GM19468 (cell line): ENCODE results near the gene CELSR1.

Source experiments
- ATAC-seq: cut with Tn5 transposase; IDR thresholded peaks from one replicate; pipeline ENCODE4 v1.9.1; 2021; ENCODE audit warnings: mild to moderate bottlenecking, moderate library complexity, moderate number of reproducible peaks; ENCODE audit not compliant: unreplicated experiment; ENCODE audit errors: extremely low read depth

CELSR1 gene

GRCh38 chr22:46535876-46536536, 1.4 kb downstream of the CELSR1 start:
- no peak for ATAC-seq

DNA sequence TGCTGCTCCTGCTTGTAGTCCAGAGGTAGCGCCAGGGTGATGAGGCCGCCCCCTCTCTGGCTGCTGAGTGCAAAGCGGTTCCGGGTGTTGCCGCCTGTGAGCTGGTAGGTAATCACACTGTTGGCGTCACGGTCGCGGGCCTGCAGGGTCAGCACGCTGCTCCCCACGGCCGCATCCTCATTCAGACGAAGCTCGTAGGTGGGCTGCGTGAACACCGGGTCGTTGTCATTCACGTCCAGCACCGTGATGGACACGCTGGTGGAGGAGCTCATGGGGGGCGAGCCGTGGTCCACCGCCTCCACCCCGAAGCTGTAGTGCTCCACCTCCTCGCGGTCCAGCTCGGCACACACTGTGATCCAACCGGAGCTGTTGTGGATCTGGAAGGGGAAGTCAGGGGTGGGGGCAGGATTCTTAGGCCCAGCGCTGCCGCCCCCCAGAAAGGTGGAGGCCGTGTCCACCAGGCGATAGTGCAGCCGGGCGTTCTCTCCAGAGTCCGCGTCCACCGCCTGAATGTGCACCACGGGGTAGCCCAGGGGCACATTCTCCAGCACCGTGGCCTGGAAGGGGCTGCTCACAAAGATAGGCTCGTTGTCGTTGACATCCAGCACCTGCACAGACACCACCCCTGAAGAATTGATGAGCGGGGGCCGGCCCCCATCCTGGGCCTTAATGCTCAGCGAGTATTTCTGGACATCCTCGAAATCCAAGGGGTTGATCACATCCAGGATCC, 2.4 kb downstream of the CELSR1 start:
- no peak for ATAC-seq

GRCh38 chr22:46534177-46534776, 3.1 kb downstream of the CELSR1 start:
- ATAC-seq = no peak

GRCh38 chr22:46533070-46533833, 4.2 kb downstream of the CELSR1 start:
- ATAC-seq = no peak

DNA sequence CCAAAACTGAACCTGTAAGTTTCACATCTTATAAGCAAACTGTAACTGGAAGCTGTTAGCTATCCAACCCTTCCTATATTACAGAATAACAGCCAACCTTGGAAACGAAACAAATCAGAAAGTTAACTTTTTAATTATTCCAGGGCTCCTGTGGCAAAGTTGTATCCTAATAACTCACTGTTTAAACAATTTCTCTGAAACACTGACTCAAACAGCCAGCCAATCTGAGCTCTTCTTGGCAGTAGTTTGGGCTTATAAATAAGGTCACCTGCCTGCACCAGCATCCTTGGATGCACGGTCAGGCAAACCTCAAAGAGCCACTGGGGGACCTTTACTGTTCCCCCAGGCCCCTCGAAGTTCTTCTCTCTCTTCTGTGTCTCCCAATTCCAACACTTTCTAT, 5.0 kb downstream of the CELSR1 start:
- no peak for ATAC-seq

DNA sequence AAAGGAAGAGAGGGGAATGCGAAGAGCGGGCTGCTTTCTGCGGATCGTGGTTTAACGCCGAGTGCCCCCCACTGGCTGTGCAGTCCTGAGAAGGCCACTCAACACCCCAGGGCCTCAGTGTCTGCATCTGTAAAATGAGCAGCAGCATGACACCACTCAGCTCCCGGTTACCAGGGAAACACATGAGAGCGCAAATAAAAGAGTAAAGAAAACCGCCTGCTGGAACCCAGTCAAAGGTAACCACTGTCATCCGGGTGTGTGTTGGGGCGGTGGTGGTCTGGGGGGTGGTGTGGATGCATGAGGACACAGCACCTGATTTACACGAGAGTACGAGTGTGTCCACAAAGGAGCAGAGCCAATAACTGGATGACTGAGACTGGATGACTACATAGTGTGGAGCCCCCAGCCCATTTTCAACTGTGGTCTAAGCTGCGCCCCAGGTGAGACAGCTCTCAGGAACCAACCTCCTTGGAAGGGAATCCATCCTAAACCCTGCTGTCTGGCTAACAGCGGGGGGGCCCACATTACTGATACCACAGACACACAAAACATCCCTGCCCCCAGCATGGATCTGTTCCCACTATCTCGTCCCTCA, 5.7 kb downstream of the CELSR1 start:
- no peak for ATAC-seq

DNA sequence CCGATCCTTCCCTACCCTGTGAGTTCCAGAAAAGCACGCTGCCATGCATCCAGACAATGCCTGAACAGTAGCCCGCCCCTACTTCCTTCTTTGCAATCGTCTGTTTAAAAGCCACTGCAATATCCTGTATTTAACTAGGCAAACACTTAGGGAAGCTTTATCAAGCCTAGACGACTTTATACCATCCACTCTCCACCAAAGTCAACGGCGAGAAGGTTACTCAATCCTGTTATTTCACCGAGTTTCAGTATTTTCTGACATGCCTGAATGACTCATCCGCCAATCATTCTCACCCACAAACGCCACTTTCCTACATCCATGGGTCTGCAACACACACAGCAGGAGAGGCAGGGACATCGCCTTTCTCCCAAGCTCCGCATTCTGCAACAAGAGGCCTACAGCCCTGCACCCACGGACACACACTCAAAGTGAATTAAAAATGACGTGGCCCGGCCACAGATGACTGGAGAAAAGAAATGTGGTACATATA, 9.3 kb downstream of the CELSR1 start:
- no peak for ATAC-seq

DNA sequence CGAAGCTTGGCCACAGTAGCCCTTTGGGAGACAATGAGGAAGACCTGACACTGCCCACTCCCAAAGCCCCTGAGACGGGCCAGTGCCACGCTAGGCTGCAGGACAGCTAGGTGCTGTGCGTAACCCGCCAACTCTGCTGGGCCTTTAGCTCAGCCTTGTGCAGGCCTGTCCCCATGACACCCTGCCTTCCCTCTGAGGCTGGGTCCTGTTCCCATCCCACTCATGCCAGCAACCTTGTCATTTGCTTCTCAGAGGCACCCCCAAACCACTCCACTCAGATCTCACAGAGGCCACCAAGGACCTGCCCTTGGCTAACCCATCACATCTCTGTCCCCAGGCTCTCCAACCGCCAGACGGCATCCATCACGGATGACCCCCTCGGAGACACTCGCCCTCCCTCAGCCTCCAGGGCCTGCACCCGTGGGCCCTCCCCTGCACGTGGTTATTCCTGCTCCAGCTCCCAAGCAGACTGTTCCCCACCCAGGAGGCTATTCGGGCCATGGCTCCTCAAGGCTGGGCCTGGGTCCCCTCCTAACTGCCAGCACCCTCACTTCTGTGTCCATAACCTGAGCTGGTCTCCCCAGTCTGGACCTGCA, 11.1 kb downstream of the CELSR1 start:
- no peak for ATAC-seq

DNA sequence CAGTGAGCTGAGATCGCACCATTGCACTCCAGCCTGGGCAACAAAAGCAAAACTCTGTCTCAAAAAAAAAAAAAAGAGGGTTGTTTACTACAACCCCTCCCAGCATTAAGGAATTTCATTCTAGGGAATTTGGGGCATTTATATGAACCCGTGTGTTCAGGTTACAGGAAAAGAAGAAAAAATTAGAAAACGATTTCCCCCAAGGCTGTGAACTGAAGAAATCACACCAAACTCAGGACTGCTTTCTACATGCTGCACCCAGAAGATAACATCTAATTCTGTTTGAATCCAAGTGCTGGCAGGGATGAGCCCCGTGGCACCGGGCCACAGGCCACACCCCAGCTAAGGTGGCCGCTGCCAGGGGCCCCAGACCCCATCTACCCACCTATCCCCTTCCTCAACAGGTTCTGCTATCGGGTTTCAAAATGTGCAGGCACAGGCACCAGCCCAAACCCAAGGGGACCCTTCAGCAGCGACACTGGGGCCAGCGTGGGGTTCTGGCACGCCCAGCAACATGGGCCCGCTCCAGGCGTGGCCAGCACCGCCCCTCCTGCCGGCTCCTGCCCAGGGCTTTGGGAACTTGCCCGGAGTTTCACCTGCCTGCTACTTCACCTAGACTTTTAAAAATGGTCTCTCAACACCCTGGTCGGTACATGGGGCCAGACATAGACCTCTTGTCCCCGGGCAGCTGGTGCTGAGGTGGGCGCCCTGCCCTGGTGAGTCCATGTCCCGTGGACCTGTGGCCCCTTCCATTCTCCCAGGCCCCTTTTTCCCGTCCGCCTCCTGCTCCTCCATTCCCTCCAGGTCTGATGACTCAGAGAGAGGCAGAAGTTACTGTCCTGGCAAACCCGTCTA, 11.8 kb downstream of the CELSR1 start:
- ATAC-seq = no peak

GRCh38 chr22:46524203-46524740, 13.1 kb downstream of the CELSR1 start:
- no peak for ATAC-seq

DNA sequence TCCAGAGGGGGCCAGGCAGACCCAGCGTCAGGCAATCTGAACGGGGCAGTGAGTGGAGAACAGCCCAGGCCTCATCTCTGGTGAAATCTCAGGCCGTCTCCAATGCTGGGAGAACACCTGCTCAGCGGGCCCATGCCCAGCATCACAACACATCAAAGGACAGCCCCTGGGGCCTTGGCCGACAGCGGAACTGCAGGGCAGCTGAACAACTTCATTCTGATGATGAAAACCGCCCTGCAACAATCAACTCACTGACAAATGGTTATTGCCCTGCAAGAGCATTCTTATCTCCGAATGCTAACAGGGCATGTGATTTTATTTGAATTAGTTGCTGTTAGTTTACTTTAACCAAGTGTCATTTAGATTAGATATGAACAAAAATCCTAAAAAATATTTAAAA, 14.6 kb downstream of the CELSR1 start:
- ATAC-seq = no peak

DNA sequence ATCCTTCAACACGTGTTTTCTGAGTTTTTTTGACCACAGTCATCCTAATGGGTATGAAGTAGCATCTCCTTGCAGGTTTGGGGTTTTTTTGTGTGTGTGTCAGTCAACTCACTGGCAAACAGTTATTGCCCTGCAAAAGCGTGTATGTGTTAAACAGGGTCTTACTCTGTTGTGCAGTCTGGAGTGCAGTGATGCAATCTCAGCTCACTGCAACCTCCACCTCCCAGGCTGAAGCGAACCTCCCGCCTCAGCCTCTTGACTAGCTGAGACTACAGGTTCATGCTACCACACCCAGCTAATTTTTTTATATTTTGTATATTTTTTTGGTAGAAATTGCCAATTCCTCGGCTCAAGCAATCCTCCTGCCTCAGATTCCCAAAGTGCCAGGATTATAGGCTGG, 15.4 kb downstream of the CELSR1 start:
- no peak for ATAC-seq

DNA sequence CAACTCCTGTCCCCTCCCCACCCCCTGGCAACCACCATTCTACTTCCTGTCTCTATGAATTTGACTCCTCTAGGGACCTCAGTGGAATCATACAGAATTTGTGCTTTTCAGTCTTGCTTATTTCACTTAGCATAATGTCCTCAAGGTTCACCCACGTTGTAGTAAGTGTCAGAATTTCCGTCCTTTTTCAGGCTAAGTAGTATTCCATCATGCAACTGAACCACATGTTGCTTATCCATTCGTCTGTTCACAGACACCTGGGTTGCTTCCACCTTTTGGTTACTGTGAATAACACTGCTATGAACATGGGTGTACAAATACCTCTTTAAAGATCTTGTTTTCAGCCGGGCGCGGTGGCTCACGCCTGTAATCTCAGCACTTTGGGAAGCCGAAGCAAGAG, 16.5 kb downstream of the CELSR1 start:
- no peak for ATAC-seq

DNA sequence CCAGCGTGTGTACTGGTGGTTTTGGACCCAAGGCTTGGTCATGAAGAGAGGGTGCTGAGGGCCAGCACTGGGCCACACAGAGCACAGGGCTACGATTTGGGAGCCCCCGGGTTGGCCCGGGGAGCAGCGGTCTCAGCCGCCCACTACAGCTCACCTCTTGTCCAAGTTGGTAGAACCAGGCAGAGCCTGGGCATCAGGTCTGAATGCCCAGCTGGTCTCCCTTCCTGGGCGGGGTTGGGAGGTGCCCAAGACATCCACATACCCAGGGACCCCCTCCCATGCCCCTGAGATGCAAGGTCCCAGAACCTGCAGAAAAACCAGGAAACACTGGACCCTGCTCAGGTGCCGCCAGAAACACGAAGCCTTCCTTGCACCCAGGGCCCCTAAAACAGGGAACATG, 18.0 kb downstream of the CELSR1 start:
- ATAC-seq = no peak

- ATAC-seq = no peak
Observed at GRCh38 chr22:46518542-46519325, 18.7 kb downstream of the CELSR1 start.

- no peak for ATAC-seq
Observed at GRCh38 chr22:46518038-46518437, 19.4 kb downstream of the CELSR1 start.

DNA sequence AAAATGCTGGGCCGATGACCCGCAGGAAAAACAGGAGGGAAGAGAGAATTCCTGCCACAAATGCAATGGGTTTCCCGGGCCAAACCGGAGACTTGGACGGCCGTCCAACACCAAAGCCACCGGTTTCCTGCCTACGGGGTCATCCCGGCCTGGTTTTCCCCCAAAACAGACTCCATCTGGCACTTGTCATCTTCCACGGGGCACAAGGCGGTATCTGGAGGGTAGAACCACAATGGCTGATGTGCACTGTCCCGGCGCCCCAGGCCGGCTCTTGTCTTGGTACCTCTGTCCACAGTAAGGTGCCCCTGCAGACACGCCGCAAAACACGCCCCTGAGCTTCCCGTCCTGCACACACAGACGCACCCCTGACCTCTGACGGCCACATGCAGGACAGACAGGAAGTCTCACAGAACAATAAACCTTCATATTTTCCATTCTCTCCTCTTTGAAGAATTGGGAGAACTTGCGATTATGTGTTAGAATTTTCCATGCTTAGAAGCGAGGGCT, 20.1 kb downstream of the CELSR1 start:
- no peak for ATAC-seq

DNA sequence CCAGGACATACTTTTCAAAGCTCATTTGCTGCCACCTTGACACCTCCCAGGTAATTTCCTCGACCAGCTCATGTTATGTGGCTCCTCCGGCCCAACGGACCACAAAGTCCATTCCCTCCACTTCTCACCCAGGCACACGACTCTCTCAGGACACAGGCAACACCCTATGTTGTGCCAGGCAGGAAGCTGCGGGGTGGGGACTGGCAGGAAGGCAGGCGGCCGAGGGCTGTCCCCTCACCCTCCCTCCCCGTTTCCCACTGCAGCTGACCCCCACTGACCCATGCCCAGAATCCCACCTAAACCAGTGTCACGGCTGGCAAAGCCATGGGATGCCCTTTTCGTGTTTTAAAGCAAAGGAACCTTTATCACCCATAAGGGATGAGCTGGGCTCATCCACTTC, 20.8 kb downstream of the CELSR1 start:
- ATAC-seq = no peak
